Cardiac muscle cell (in vitro differentiated cells and primary cell): ENCODE results near the gene GLB1L2. TPM values are rescaled to one million over a fixed set of nuclear protein-coding genes. Genes with fewer than 3 reads are reported as not detected.

Source experiments
- DNase-seq, 2 donors: peaks; one replicate each; pipeline versions ENCODE4 v3.0.0 to v3.0.0-alpha.2; 2010 to 2017; ENCODE audit warnings: low read depth in 1 of 2, low spot score in 1 of 2
- H3K27ac ChIP-seq: fragments of 200-600 bp; sonication (generic); 2 replicates; pipeline ENCODE4 v1.5.1; 2016
- H3K27me3 ChIP-seq: fragments of 200-600 bp; sonication (generic); 2 replicates; pipeline ENCODE4 v1.6.0; 2016; ENCODE audit warnings: control low read depth
- H3K36me3 ChIP-seq: fragments of 200-600 bp; sonication (generic); 2 replicates; pipeline ENCODE4 v1.5.1; 2016; ENCODE audit warnings: control low read depth
- H3K4me1 ChIP-seq: fragments of 200-600 bp; sonication (generic); 2 replicates; pipeline ENCODE4 v1.8.1; 2017; ENCODE audit warnings: low read depth, mild to moderate bottlenecking, mixed run types
- H3K4me3 ChIP-seq: fragments of 200-600 bp; sonication (generic); 2 replicates; pipeline ENCODE4 v1.5.1; 2016; ENCODE audit warnings: mild to moderate bottlenecking
- H3K9me3 ChIP-seq: fragments of 200-600 bp; sonication (generic); 2 replicates; pipeline ENCODE4 v1.5.1; 2017; ENCODE audit warnings: low read depth, mild to moderate bottlenecking, control low read depth
- CTCF ChIP-seq: IDR thresholded peaks from 2 replicates; pipeline ENCODE4 v1.5.1; 2012; ENCODE audit warnings: low read depth, mild to moderate bottlenecking, low read length
- polyA plus RNA-seq: library from polyadenylated mRNA; unstranded; fragments of >200 nt; fragmentation: Nextera tagmentation; extraction: Ambion mirVana; gene quantifications from 2 replicates; pipeline ENCODE4 v1.2.1, GENCODE V29; 2016
- total RNA-seq: library from RNA; depleted of rRNA; stranded (reverse); fragments of >200 nt; gene quantifications from 2 replicates; pipeline ENCODE4 v1.2.3, GENCODE V29; 2016

GLB1L2 gene
- total and polyA plus RNA-seq, 2 experiments from 2014 or later, result 2.6 to 3.8 TPM

DNA sequence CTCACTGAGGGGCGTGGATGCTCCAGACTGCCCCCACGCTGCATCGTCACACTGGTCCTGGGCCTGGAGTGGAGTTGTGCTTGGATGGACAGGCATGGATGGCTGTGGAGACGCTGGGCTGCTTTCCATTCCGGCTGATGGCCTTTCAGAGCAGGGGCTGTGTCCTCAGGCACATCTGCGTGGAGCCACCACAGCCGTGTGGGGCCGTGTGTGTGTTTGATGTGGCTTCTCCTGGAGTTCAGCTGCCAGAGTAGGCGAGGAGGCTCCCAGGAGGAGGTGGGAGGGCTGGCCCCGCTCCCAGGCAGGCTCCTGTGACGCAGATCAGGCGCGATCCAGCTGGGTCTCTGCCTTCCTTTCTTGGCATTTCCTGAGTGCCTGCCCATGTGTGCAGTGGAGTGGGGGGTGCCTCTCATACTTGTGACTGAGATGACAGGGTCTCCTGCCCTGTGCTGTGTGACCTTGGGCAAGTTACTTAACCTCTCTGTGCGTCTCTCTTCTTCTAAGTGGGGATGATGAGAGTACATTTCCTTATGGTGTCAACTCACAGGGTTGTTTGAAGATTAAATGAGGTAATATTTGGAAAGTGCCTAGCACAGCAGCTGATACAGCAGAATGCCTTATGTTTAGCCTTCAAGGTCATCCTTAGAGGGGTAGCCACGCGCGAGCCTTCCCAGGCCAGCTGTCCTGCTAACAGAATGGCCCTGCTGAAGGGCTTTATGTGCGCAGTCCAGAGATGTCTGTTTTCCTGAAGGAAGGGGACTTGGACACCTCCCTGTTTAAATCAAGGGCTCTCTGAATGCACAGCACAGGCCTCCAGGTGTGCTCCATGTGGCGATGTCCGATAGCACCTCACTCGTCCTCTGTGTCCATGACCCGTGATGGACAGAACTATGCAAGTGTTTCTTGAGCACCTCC lies 33.5 kb downstream of the GLB1L2 start:
- no peaks in the 10 kb centered on the region for H3K4me1 ChIP-seq
- no peak overlapping the region for H3K27ac ChIP-seq
- H3K36me3 ChIP-seq, result no peaks in the 10 kb centered on the region
- H3K27me3 ChIP-seq, result no peaks in the 10 kb centered on the region
- no peaks in the 10 kb centered on the region for H3K9me3 ChIP-seq
- DNase-seq, result no peak
- H3K4me3 ChIP-seq, result no peak overlapping the region
- no peak for TF ChIP-seq CTCF

DNA sequence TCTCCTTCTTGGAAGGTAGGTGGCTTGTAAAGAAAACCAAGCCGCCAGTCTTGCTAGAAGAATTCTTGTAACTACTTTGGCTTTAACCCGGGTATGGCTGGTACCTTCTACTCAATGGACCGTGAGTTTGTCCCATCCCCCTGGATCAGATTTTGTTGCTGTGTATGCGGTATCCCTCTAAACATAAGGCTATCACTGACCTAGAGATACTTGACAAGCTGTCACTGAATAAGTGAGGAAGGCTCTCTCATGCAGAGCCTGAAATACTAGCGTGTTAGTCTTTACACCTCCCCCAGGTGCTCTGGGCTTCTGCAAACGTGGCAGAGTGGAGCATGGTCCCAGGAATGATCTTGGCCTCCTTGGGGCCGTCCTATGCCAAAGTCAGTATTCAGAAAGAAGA lies 34.5 kb downstream of the GLB1L2 start:
- H3K4me1 ChIP-seq, result no peaks in the 10 kb centered on the region
- no peak overlapping the region for H3K4me3 ChIP-seq
- no peak for DNase-seq
- no peaks in the 10 kb centered on the region for H3K9me3 ChIP-seq
- H3K36me3 ChIP-seq, result no peaks in the 10 kb centered on the region
- no peak for TF ChIP-seq CTCF
- no peaks in the 10 kb centered on the region for H3K27me3 ChIP-seq
- no peak overlapping the region for H3K27ac ChIP-seq

DNA sequence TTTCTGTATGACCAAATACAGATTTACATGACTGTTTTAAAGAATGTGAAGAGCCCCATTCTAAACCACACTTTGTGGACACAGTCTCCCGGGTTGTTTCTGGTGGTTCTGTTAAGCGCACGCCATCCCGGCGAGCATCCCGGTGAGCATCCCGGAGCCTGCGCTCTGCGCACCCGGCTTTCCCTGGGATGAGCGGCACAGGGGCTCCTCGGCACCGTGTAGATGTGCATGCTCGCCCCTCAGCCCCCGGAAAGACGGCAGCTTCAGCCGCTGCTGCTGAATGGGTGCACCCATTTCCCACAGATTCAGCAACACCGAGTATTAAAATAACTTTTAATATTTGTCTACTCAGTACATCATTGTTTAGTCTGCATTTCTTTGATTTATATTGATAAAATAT lies 36.0 kb downstream of the GLB1L2 start:
- Histone ChIP-seq H3K4me1 (no peaks in the 10 kb centered on the region), H3K27me3 (no peaks in the 10 kb centered on the region), H3K27ac (no peak overlapping the region), H3K36me3 (no peaks in the 10 kb centered on the region), H3K9me3 (no peaks in the 10 kb centered on the region), H3K4me3 (no peak overlapping the region)
- DNase-seq, result no peak
- TF ChIP-seq CTCF, result no peak

DNA sequence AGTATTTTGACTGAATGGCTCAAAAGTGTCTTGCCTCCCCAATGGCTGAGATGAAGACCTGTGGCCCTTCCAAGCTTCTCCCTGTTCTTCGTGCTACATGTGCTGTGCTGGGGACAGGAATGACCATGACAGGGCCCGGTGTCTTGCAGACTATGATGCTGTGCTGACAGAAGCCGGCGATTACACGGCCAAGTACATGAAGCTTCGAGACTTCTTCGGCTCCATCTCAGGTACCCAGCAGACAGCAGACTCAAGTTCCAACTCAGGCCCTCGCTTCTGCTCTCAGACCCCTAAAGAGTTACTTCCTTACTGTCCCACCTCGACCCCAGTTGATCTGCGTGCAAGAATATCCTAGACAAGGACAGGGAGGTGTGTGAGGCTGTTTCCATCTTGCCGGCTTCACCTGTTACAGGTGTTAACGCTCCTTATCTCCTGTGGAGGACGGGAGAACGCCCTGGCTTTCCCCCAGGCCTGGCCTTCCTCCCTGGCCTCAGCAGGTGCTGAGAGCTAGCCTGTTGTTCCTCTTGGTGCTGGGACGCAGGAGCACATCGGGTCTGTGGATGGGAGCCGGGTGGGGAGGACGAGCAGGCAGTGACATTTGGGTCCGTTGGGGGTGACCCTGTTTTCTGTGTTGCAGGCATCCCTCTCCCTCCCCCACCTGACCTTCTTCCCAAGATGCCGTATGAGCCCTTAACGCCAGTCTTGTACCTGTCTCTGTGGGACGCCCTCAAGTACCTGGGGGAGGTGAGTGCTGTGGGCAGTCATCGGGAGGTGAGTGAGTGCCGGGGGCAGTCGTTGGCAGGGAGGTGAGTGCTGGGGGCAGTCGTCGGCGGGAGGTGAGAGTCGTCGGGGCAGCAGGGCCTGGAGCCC lies 38.1 kb downstream of the GLB1L2 start:
- H3K4me1 ChIP-seq, result no peaks in the 10 kb centered on the region
- no peak overlapping the region for H3K4me3 ChIP-seq
- no peaks in the 10 kb centered on the region for H3K9me3 ChIP-seq
- no peak for TF ChIP-seq CTCF
- no peak for DNase-seq
- H3K36me3 ChIP-seq, result no peaks in the 10 kb centered on the region
- no peaks in the 10 kb centered on the region for H3K27me3 ChIP-seq
- no peak overlapping the region for H3K27ac ChIP-seq

DNA sequence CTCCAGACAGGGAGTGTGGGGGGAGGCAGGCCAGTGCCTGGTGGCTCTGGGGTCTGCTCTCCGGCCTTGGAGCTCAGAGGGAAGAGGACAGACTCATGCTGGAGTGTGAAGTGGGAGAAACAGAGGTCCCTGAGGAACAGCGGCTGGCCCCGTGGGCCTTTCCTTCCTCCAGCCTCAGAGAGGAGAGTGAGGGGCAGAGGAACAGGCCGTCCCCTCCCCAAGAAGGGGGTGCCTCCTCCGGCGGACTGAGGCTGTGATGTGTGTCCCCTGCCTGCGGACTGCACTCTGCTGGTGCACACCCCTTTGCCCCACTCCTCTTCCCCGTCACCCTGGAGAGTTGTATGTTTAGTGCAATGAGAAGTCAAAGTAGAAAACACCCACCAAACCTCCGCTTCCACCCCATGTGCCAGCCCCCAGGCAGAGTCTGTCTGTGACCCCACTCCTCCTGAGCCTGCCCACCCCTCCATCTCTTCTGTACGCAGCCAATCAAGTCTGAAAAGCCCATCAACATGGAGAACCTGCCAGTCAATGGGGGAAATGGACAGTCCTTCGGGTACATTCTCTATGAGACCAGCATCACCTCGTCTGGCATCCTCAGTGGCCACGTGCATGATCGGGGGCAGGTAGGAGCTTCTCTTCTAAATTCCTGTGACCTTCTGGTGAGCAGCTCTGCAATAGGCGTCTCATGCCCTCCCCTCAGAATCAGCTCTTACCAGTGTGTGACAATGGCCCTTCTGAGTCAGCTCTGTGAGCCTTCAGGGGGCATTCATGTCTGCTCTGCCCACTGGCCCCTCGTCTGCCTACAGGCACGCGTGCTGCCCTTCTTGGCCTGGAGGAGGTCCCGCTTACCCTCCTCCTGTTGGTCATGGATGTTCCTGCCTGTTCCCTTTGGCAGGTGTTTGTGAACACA lies 39.0 kb downstream of the GLB1L2 start:
- H3K27me3 ChIP-seq, result no peaks in the 10 kb centered on the region
- no peak for TF ChIP-seq CTCF
- H3K27ac ChIP-seq, result no peak overlapping the region
- H3K36me3 ChIP-seq, result no peaks in the 10 kb centered on the region
- DNase-seq, result no peak
- no peak overlapping the region for H3K4me3 ChIP-seq
- no peaks in the 10 kb centered on the region for H3K9me3 ChIP-seq
- no peaks in the 10 kb centered on the region for H3K4me1 ChIP-seq
